Fibroblast of the conjunctiva (primary cell): ENCODE results near the gene CDH23.

Source experiments
- DNase-seq: peaks from one replicate; pipeline ENCODE4 v3.0.0-alpha.2; 2010; ENCODE audit warnings: low read depth

CDH23 gene

GRCh38 chr10:71605263-71605962, 208.7 kb downstream of the CDH23 start:
- no peak for DNase-seq

GRCh38 chr10:71606257-71607081, 209.7 kb downstream of the CDH23 start:
- DNase-seq, result no peak

GRCh38 chr10:71607082-71607443, 210.3 kb downstream of the CDH23 start:
- no peak for DNase-seq

GRCh38 chr10:71608819-71609768, 212.4 kb downstream of the CDH23 start:
- DNase-seq, result peak; percentile 27

GRCh38 chr10:71610651-71611050, 213.9 kb downstream of the CDH23 start:
- DNase-seq, result no peak

DNA sequence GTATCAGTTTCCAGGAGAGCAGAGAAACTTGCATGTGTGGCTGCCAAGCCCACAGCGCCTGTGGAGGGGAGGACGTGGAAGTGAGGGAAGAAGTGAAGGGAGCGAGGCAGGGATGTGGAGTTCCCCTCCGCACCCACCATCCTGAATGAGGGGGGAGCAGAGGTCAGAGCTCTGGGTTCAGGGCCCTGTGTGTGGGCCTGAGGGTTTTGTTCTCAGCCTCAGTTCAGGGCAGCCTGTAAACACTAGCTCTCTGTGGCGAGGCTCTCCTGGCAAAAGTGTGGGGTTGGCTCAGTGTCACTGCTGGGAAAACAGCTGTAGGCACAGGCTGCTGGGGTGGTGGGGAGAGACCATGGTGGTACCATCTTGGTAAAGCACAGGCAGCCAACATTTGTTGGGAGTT, 214.4 kb downstream of the CDH23 start:
- DNase-seq, result no peak

GRCh38 chr10:71611709-71612422, 215.1 kb downstream of the CDH23 start:
- DNase-seq, result no peak

DNA sequence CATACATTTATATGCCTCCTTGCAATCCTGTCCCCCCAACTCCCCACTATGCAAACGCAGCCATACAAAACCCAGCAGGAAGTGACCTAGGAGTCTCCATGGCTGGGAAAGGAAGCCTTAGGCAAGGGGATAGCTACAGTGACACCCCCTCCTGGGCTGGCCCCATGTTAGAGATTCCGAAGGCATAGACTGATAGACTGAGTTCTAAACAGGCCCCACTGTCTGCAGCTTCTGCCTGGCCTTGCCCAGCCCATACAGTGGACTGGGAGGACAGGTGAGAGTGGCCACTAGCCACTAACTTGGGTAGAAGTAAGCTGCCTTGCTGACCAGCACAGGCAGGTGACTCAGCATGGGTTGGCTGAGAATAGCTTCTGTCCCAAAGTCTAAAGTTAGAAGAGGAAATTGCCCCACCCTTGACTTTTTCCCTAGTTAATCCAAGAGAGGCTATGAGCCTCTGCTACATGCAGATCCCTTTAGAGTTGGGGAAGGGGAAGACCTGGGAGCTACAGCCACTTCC, 216.6 kb downstream of the CDH23 start:
- DNase-seq, result no peak

- no peak for DNase-seq
These were observed 217.2 kb downstream of the CDH23 start for GRCh38 chr10:71613877-71614276.

GRCh38 chr10:71614946-71615345, 218.2 kb downstream of the CDH23 start:
- no peak for DNase-seq

GRCh38 chr10:71615538-71616329, 219.0 kb downstream of the CDH23 start:
- DNase-seq, result no peak

GRCh38 chr10:71616817-71617654, 220.3 kb downstream of the CDH23 start:
- DNase-seq, result no peak

DNA sequence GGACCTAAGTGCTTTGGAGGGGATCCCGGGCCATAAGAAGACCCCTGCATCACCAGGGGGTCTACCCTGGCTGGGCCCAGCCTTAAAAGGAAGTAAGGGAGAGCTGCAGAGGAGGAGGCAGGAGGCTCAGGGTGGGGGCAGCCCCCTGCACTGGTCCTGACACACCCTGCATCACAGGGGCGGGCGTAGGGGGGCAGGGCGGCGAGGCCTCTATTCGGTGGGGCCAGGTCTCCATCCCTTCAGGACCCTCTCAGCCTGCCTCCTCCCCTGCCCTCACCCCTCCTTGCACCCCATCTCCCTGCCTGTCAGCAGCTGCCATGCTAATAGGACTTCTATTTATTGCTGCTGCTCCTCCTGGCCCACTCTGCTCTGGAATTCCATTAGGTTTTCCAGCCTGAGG, 221.5 kb downstream of the CDH23 start:
- no peak for DNase-seq

- no peak for DNase-seq
These were observed 221.9 kb downstream of the CDH23 start for GRCh38 chr10:71618598-71618997.

DNA sequence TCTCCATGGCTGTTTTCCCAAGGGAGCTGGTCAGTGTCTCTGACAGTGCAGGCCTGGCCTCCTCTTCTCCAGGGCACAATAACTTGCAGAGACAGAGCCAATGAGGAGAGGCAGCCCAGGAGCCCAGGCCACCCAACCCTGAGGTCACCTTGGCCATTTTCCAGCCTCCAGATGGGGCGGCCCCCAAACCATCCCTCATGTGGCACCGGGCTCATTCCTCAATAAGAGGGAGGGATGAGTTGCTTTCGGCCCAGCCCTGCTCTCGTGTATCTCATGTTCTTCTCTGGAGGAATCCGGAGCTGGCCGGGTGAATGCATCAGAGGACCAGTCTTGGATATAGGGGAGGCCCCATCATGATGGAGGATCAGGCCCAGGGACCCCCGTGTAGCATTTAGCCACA, 223.9 kb downstream of the CDH23 start:
- DNase-seq, result no peak

DNA sequence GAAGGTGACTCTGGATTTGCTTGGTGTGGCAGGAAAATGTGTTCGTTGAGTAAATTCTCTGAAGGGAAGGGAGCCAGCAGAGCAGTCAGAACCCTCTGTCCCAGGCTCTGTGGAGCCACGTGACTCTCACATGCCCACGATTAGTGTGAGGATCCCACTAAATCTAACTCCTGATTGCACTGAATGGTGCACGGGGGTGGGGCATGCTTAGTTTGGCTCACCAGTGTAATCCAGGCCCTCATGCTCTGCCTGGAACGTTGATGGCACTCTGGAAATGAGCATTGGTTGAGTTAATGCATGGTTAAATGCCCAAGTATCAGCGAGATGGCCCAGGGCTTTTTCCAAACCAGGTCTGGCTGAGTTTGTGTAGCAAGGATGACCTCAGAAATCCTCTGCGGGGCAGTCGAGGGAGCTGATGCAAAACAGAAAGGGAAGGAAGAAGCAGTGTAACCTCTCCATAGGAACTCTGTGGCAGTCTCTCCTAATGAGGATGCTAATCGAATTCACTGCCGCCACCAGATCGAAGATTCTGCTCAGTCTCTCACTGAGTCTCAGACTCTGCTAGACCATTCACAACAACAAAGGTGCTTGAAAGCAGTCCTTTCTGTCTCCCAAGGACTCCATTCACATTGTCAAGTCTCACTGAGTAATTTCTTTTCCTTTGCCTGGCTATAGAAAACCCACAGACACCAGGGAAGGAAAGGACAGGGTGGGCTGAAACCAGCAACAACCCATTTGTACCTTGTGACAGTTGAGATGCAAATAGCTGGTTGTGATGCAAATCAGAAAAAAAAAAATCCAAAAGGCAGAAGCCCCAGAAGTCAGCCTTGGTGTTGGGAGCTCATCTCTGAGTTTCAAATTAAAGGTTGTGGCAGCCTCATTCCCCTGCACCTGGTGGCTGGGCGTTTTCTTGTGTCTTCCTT, 224.8 kb downstream of the CDH23 start:
- no peak for DNase-seq

DNA sequence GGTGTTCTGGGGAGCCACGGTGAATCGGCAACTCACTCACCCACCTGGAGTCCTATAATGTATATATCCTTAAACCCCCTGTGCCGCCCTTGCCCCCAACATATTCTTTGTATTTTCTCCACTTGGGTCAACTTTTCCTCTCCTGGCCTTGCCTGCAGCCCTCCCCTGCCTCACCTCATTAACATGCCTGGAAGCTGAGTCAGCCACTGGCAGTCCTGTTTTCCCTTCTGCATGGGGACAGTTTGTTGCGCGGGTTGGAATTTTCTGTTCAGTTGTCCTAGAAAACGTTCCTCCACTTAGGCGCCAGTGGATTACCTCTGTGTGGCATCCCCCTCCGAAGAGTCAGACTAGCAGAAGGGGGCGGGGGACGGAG, 225.4 kb downstream of the CDH23 start:
- DNase-seq, result no peak

GRCh38 chr10:71622616-71623015, 225.9 kb downstream of the CDH23 start:
- no peak for DNase-seq
